ENCODE results near the gene ATG3. TPM values are rescaled to one million over a fixed set of nuclear protein-coding genes. Genes with fewer than 3 reads are reported as not detected.
A peak's percentile ranks its signal among the peaks of the same experiment; 100 is the strongest.

Gene ATG3
- 30.3 TPM for total RNA-seq
- polyA plus RNA-seq (ENCODE audit: insufficient read depth in 1 of 8, insufficient read length in 8 of 8, low replicate concordance in 1 of 8) = 10 to 100 TPM; 24.6 to 35.6 (median 31.2) TPM
- long read RNA-seq, donor 1, transcript ATG3-201 (12 exons, 1,570 nt) = major isoform, 6 of 7 reads
- long read RNA-seq, donor 1, partial matches to known transcripts = 0 of 7 reads
- long read RNA-seq, donor 1, other reads (novel, unspliced or antisense) = 0 of 7 reads
- long read RNA-seq, donor 2, partial matches to known transcripts = 0 of 4 reads
- long read RNA-seq, donor 2, other reads (novel, unspliced or antisense) = 0 of 4 reads
- long read RNA-seq, donor 3, transcript ATG3-201 (12 exons, 1,570 nt) = major isoform, 20 of 21 reads
- long read RNA-seq, donor 3, partial matches to known transcripts = 0 of 21 reads
- long read RNA-seq, donor 3, other reads (novel, unspliced or antisense) = 0 of 21 reads
- long read RNA-seq, donor 4, transcript ATG3-201 (12 exons, 1,570 nt) = major isoform, 10 of 29 reads
- long read RNA-seq, donor 4, partial matches to known transcripts = 19 of 29 reads
- long read RNA-seq, donor 4, other reads (novel, unspliced or antisense) = 0 of 29 reads
- long read RNA-seq, donor 5, transcript ATG3-201 (12 exons, 1,570 nt) = major isoform, 35 of 159 reads
- long read RNA-seq, donor 5, partial matches to known transcripts = 110 of 159 reads
- long read RNA-seq, donor 5, other reads (novel, unspliced or antisense) = 10 of 159 reads
- long read RNA-seq, donor 6, transcript ATG3-201 (12 exons, 1,570 nt) = major isoform, 14 of 23 reads
- long read RNA-seq, donor 6, partial matches to known transcripts = 5 of 23 reads
- long read RNA-seq, donor 6, other reads (novel, unspliced or antisense) = 0 of 23 reads
- long read RNA-seq, donor 7, transcript ATG3-201 (12 exons, 1,570 nt) = major isoform, 10 of 50 reads
- long read RNA-seq, donor 7, partial matches to known transcripts = 37 of 50 reads
- long read RNA-seq, donor 7, other reads (novel, unspliced or antisense) = 0 of 50 reads
- long read RNA-seq, donor 8, transcript ATG3-201 (12 exons, 1,570 nt) = major isoform, 8 of 11 reads
- long read RNA-seq, donor 8, partial matches to known transcripts = 0 of 11 reads
- long read RNA-seq, donor 8, other reads (novel, unspliced or antisense) = 0 of 11 reads
- long read RNA-seq, donor 9, partial matches to known transcripts = 0 of 6 reads
- long read RNA-seq, donor 9, other reads (novel, unspliced or antisense) = 0 of 6 reads
- long read RNA-seq, donor 10, transcript ATG3-201 (12 exons, 1,570 nt) = major isoform, 20 of 36 reads
- long read RNA-seq, donor 10, partial matches to known transcripts = 6 of 36 reads
- long read RNA-seq, donor 10, other reads (novel, unspliced or antisense) = 6 of 36 reads
- long read RNA-seq, donor 11, transcript ATG3-201 (12 exons, 1,570 nt) = major isoform, 12 of 20 reads
- long read RNA-seq, donor 11, partial matches to known transcripts = 5 of 20 reads
- long read RNA-seq, donor 11, other reads (novel, unspliced or antisense) = 0 of 20 reads

GRCh38 chr3:112561734-112562529 lies at the start of gene ATG3, which contains the start of gene SLC35A5:
ATG3 (minus strand) TSS chr3:112561962; CDS start chr3:112561528, 434 bp downstream.
SLC35A5 (plus strand) TSS chr3:112562045; CDS start chr3:112563404, 1,359 bp downstream.
- peaks cover 2% of the 10 kb centered on the region for H3K36me3 ChIP-seq (ENCODE audit: control insufficient read depth, insufficient read depth, low read length)
- peak within 1 kb of the TSS; percentile 80 for H3K4me3 ChIP-seq (ENCODE audit: low read length)
- H3K9me3 ChIP-seq (replicated peaks; ENCODE audit: control insufficient read depth, low read depth, low read length) = no peaks in the 10 kb centered on the region
- H3K27me3 ChIP-seq (ENCODE audit: control insufficient read depth, insufficient read depth, low read length) = no peaks in the 10 kb centered on the region
- H3K27ac ChIP-seq (ENCODE audit: low read length) = peak within 1 kb of the TSS; percentile 100
- 0% methylated on average over 39 of the region's 58 CpGs for WGBS (ENCODE audit: insufficient coverage)
- H3K4me1 ChIP-seq (ENCODE audit: control insufficient read depth, insufficient read depth, low read length) = peaks cover 8% of the 10 kb centered on the region
- peak; percentile 99 for DNase-seq

DNA sequence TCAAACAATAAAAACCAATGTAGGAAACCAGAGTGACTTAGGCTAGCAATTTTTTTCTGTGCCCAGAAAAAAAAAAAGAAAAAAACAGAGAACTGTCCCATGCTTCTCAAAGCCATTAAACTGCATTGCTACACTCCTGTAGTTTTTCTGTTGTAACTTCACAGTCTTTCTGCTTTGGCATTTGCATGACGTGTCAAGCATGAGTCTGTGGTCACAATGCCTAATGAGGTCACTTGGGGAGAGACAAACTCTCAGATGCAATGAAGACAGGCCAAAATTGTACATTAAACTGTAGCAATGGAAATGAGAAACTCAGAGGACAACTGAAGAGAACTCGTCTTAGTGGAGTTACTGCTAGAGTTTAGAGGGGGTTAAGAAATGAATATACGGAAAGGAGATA lies 48.4 kb upstream of the ATG3 start:
- no peaks in the 10 kb centered on the region for H3K4me1 ChIP-seq (ENCODE audit: control insufficient read depth, insufficient read depth, low read length)
- H3K9me3 ChIP-seq (replicated peaks; ENCODE audit: control insufficient read depth, low read depth, low read length) = no peaks in the 10 kb centered on the region
- H3K27me3 ChIP-seq (ENCODE audit: control insufficient read depth, insufficient read depth, low read length) = no peaks in the 10 kb centered on the region
- no peak for DNase-seq
- H3K36me3 ChIP-seq (ENCODE audit: control insufficient read depth, insufficient read depth, low read length) = no peaks in the 10 kb centered on the region
- H3K4me3 ChIP-seq (ENCODE audit: low read length) = no peak overlapping the region
- no peak overlapping the region for H3K27ac ChIP-seq (ENCODE audit: low read length)
- WGBS (ENCODE audit: insufficient coverage) = 82% methylated on average over 3 of the region's 3 CpGs

- Histone ChIP-seq H3K4me1 (ENCODE audit: control insufficient read depth, insufficient read depth, low read length) (peaks cover 3% of the 10 kb centered on the region), H3K36me3 (ENCODE audit: control insufficient read depth, insufficient read depth, low read length) (no peaks in the 10 kb centered on the region)
- no peak for DNase-seq
Measured at GRCh38 chr3:112607863-112608262, 46.1 kb upstream of the ATG3 start.

GRCh38 chr3:112606098-112606497 lies 44.3 kb upstream of the ATG3 start:
- DNase-seq = no peak
- Histone ChIP-seq H3K27ac (ENCODE audit: low read length) (no peak overlapping the region), H3K27me3 (ENCODE audit: control insufficient read depth, insufficient read depth, low read length) (no peaks in the 10 kb centered on the region), H3K4me3 (ENCODE audit: low read length) (no peak overlapping the region), H3K4me1 (ENCODE audit: control insufficient read depth, insufficient read depth, low read length) (peaks cover 3% of the 10 kb centered on the region), H3K9me3 (replicated peaks; ENCODE audit: control insufficient read depth, low read depth, low read length) (no peaks in the 10 kb centered on the region), H3K36me3 (ENCODE audit: control insufficient read depth, insufficient read depth, low read length) (no peaks in the 10 kb centered on the region)
- WGBS (ENCODE audit: insufficient coverage) = no CpG with 5 or more reads among the region's 2 CpGs

More at GRCh38 chr3:112607863-112608262, 46.1 kb upstream of the ATG3 start:
- H3K4me3 ChIP-seq (ENCODE audit: low read length) = no peak overlapping the region
- no peaks in the 10 kb centered on the region for H3K9me3 ChIP-seq (replicated peaks; ENCODE audit: control insufficient read depth, low read depth, low read length)
- no peak overlapping the region for H3K27ac ChIP-seq (ENCODE audit: low read length)
- H3K27me3 ChIP-seq (ENCODE audit: control insufficient read depth, insufficient read depth, low read length) = no peaks in the 10 kb centered on the region

DNA sequence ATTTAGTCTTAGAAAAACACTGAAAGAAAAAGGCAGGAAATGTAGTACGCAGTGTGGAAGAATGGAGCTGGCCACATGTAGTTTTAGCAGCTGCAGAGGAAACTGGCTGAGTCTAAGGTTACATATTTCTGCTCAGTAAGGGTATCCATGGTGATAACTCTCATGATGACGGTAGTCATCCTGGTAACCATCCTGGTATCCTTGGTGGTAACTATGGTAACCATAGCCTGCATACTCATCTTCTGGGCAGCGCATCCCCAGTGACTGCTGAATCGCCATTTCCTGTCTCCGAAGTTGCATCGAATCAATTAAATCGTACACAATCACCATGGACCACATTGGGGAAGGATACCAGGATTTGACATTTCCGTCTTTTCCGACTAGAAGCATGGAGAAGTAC lies 43.5 kb upstream of the ATG3 start:
- H3K27me3 ChIP-seq (ENCODE audit: control insufficient read depth, insufficient read depth, low read length) = no peaks in the 10 kb centered on the region
- H3K36me3 ChIP-seq (ENCODE audit: control insufficient read depth, insufficient read depth, low read length) = no peaks in the 10 kb centered on the region
- no peaks in the 10 kb centered on the region for H3K9me3 ChIP-seq (replicated peaks; ENCODE audit: control insufficient read depth, low read depth, low read length)
- peak overlapping the region; percentile 33 for H3K27ac ChIP-seq (ENCODE audit: low read length)
- H3K4me3 ChIP-seq (ENCODE audit: low read length) = no peak overlapping the region
- peak; percentile 82 for DNase-seq
- H3K4me1 ChIP-seq (ENCODE audit: control insufficient read depth, insufficient read depth, low read length) = peaks cover 3% of the 10 kb centered on the region
- WGBS (ENCODE audit: insufficient coverage) = 68% methylated on average over 8 of the region's 9 CpGs

DNA sequence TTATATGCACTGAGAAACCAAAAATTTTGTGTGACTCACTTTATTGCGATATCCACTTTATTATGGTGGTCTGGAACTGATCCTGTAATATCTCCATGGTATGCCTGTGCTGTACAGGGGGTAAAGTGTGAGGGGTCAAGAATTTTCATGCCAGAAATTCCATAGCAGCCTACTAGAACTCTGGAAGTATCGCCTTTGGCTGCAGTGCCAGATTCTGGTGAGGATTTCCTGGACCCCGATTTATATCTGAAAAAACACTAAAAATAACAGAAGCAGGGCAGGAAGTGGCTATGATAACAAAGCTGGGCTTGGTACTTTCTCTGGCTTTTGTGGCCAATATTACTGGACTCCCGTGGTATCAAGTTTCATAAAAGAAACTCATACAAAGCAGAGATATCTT lies 42.8 kb upstream of the ATG3 start:
- 60% methylated on average over 1 of the region's 4 CpGs for WGBS (ENCODE audit: insufficient coverage)
- no peak overlapping the region for H3K4me3 ChIP-seq (ENCODE audit: low read length)
- H3K27me3 ChIP-seq (ENCODE audit: control insufficient read depth, insufficient read depth, low read length) = no peaks in the 10 kb centered on the region
- no peak for DNase-seq
- peaks cover 3% of the 10 kb centered on the region for H3K4me1 ChIP-seq (ENCODE audit: control insufficient read depth, insufficient read depth, low read length)
- no peaks in the 10 kb centered on the region for H3K36me3 ChIP-seq (ENCODE audit: control insufficient read depth, insufficient read depth, low read length)
- no peak overlapping the region for H3K27ac ChIP-seq (ENCODE audit: low read length)
- H3K9me3 ChIP-seq (replicated peaks; ENCODE audit: control insufficient read depth, low read depth, low read length) = no peaks in the 10 kb centered on the region

DNA sequence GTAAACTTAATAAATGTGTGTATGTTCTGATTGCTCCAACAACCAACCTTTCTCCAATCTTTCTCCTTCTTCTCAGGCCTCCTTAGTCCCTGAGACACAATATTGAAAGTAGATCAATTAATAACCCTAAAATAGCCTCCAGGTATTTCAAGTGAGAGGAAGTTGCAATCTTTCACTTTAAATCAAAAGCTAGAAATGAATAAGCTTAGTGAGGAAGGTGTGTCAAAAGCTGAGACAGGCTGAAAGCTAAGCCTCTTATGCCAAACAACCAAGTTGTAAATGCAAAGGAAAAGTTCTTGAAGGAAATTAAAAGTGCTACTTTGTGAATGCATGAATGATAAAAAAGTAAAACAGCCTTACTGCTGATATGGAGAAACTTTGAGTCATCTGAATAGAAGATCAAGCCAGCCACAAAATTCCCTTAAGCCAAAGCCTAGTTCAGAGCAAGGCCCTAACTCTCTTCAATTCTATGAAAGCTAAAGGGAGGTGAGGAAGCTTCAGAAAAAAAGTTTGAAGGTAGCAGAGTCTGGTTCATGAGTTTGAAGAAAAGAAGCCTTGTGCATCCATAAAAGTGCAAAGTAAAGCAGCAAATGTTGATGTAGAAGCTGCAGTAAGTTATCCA lies 40.6 kb upstream of the ATG3 start:
- no peaks in the 10 kb centered on the region for H3K27me3 ChIP-seq (ENCODE audit: control insufficient read depth, insufficient read depth, low read length)
- no peak for DNase-seq

DNA sequence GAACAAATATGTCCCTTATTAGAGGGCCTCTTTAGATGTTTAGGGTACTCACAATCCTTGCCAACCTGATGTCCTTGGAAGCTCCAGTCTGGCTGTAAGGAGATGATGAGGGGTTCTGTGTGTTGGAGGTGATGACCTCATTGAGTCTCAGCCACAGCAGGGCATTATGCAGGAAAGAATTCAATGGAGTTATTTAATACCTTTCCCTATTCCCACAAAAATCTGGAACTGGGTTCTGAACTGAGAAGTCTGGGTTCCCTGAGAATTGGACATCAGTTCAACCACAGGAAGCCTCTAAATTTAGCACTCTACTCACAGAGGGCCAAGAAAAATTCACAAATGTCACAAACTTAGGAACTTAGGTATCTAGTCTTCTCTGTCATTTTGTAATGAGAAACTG lies 37.0 kb upstream of the ATG3 start:
- H3K4me1 ChIP-seq (ENCODE audit: control insufficient read depth, insufficient read depth, low read length) = no peaks in the 10 kb centered on the region
- no peak overlapping the region for H3K27ac ChIP-seq (ENCODE audit: low read length)
- H3K27me3 ChIP-seq (ENCODE audit: control insufficient read depth, insufficient read depth, low read length) = no peaks in the 10 kb centered on the region
- peaks cover 5% of the 10 kb centered on the region for H3K36me3 ChIP-seq (ENCODE audit: control insufficient read depth, insufficient read depth, low read length)
- no peak for DNase-seq
- no peaks in the 10 kb centered on the region for H3K9me3 ChIP-seq (replicated peaks; ENCODE audit: control insufficient read depth, low read depth, low read length)
- no peak overlapping the region for H3K4me3 ChIP-seq (ENCODE audit: low read length)

More for the DNA sequence above, 40.6 kb upstream of the ATG3 start:
- Histone ChIP-seq H3K9me3 (replicated peaks; ENCODE audit: control insufficient read depth, low read depth, low read length) (no peaks in the 10 kb centered on the region), H3K27ac (ENCODE audit: low read length) (no peak overlapping the region), H3K36me3 (ENCODE audit: control insufficient read depth, insufficient read depth, low read length) (no peaks in the 10 kb centered on the region), H3K4me3 (ENCODE audit: low read length) (no peak overlapping the region), H3K4me1 (ENCODE audit: control insufficient read depth, insufficient read depth, low read length) (peaks cover 3% of the 10 kb centered on the region)

DNA sequence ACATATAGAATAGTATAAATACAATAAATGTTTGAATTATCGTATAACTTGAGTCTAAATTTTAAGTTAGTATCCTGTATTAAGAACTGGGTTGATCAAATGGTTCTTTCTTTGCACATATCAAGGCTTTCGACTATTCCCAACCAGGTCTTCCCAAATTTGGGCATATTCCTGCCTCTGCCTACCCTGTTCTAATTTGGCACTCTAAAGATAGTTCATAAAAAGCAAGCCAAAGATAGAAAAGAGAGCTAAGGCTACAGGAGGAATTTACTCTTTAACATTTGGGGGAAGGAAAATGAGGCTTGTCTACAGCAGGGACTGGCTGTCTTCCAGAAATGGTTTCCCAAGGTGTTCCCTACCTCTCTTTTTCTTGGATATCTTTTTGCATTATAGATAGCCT lies 36.2 kb upstream of the ATG3 start:
- DNase-seq = no peak
- WGBS (ENCODE audit: insufficient coverage) = no CpG with 5 or more reads among the region's 2 CpGs
- Histone ChIP-seq H3K4me3 (ENCODE audit: low read length) (no peak overlapping the region), H3K9me3 (replicated peaks; ENCODE audit: control insufficient read depth, low read depth, low read length) (no peaks in the 10 kb centered on the region), H3K4me1 (ENCODE audit: control insufficient read depth, insufficient read depth, low read length) (no peaks in the 10 kb centered on the region), H3K27me3 (ENCODE audit: control insufficient read depth, insufficient read depth, low read length) (no peaks in the 10 kb centered on the region), H3K36me3 (ENCODE audit: control insufficient read depth, insufficient read depth, low read length) (peaks cover 11% of the 10 kb centered on the region), H3K27ac (ENCODE audit: low read length) (no peak overlapping the region)

All from muscle of leg (tissue), 16 donors.